NT2/D1 (cell line): ENCODE measurements around the gene BCL11B.

Experiments used
- SUZ12 ChIP-seq: IDR thresholded peaks from 2 replicates; pipeline ENCODE4 v1.6.1; 2011; ENCODE audit not compliant: insufficient read length, insufficient read depth; ENCODE audit errors: extremely low read depth
- YY1 ChIP-seq: IDR thresholded peaks from 2 replicates; pipeline ENCODE4 v1.6.1; 2011; ENCODE audit not compliant: insufficient read length, insufficient read depth
- ZNF274 ChIP-seq: IDR thresholded peaks from 2 replicates; pipeline ENCODE4 v1.6.1; 2011; ENCODE audit warnings: mild to moderate bottlenecking, low read depth, low read length

GRCh38 chr14:99206090-99206489, 65.9 kb downstream of the BCL11B start:
- TF ChIP-seq YY1 (no peak), ZNF274 (no peak), SUZ12 (no peak)
